Heart right ventricle (tissue), 16 donors: Measurements from ENCODE around the gene TBC1D4. TPM values are rescaled to one million over a fixed set of nuclear protein-coding genes. Genes with fewer than 3 reads are reported as not detected.

Source experiments
- ATAC-seq, 8 donors: fragments of 200-7000 bp; cut with Tn5 transposase; one replicate each; pipeline ENCODE4 v1.9.1; 2020; ENCODE audit warnings: mild to moderate bottlenecking in 8 of 8, moderate library complexity in 8 of 8, moderate number of reproducible peaks in 1 of 8
- DNase-seq, 2 donors: peaks; one replicate each; pipeline ENCODE4 v3.0.0-alpha.2; 2020
- H3K27ac ChIP-seq, 10 donors: fragments of 200-600 bp; sonication (generic) in 2 of 10; one replicate each; pipeline versions ENCODE4 v1.5.0 to v1.8.0; 2020 to 2022; ENCODE audit warnings: mild to moderate bottlenecking in 3 of 10
- H3K27me3 ChIP-seq, 7 donors: fragments of 200-600 bp; one replicate each; pipeline ENCODE4 v1.8.0; 2021 to 2022; ENCODE audit warnings: mild to moderate bottlenecking in 2 of 7
- H3K36me3 ChIP-seq, 9 donors: fragments of 200-600 bp; sonication (generic) in 1 of 9; one replicate each; pipeline versions ENCODE4 v1.5.0 to v1.8.0; 2020 to 2022; ENCODE audit warnings: mild to moderate bottlenecking in 2 of 9
- H3K4me1 ChIP-seq, 9 donors: fragments of 200-600 bp; sonication (generic) in 1 of 9; one replicate each; pipeline versions ENCODE4 v1.5.0 to v1.8.0; 2020 to 2022; ENCODE audit warnings: mild to moderate bottlenecking in 4 of 9
- H3K4me3 ChIP-seq, 10 donors: fragments of 200-600 bp; sonication (generic) in 2 of 10; one replicate each; pipeline versions ENCODE4 v1.5.0 to v1.8.0; 2020 to 2022; ENCODE audit warnings: mild to moderate bottlenecking in 7 of 10, moderate library complexity in 2 of 10
- H3K9me3 ChIP-seq, 11 donors: fragments of 200-600 bp in 10 of 11; sonication (generic) in 2 of 11; one replicate each; pipeline versions ENCODE4 v1.5.0 to v1.8.0; 2013 to 2022; ENCODE audit warnings: mild to moderate bottlenecking in 2 of 11, control low read depth in 1 of 11, moderate library complexity in 1 of 11
- CTCF ChIP-seq, 9 donors: fragments of 200-600 bp; sonication (generic) in 2 of 9; IDR thresholded peaks; one replicate each; pipeline versions ENCODE4 v1.5.0 to v1.8.0; 2021 to 2022; ENCODE audit warnings: antibody characterized with exemption in 9 of 9, mild to moderate bottlenecking in 5 of 9, moderate library complexity in 1 of 9
- WGBS, 2 donors: extraction: QIAGEN DNeasy Blood & Tissue Kit; methylation state at CpG; one replicate each; pipeline ENCODE4 v1.1.7; 2013; ENCODE audit warnings: inconsistent platforms in 1 of 2; 5-methylcytosine and 5-hydroxymethylcytosine counted together
- intact Hi-C, 10 donors: fragments of 100-400 bp; cut with DNase I; formaldehyde crosslinking; loops; one replicate each; pipeline versions ENCODE4 v1.11.1 to v1.14.2; 2022
- polyA plus RNA-seq, 2 donors: library from polyadenylated mRNA; stranded (reverse); fragments of 200-250 nt; gene quantifications; one replicate each; pipeline ENCODE4 v1.2.3, GENCODE V29; 2013
- total RNA-seq, 10 donors: library from RNA; stranded (reverse); fragmentation: NEBNext Ultra II Directional in 3 of 10; extraction: Animal tissue kit (Norgen Biotek cat#: 25700) in 3 of 10; gene quantifications; one replicate each; pipeline versions ENCODE4 v1.2.1 to v1.2.4, GENCODE V29; 2021 to 2023
- donor health status: Arrhythmogenic right ventricular cardiomyopathy.
- donor health status: ischemic (EF 13 %, LVEDD 7.1; RV severe dilation, severe dysfunction).
- donor health status: healthy with polysubstance abuse.
- donor health status: DM: no; HTN: yes; CAD: no.
- donor health status: DM: no; HTN: no; CAD: no.
- donor health status: ischemic (EF 25% LVEDD 6.9; RV normal size, moderate dysfunction).
- donor health status: ischemic (EF 25% LVEDD 5.7; RV mildly dilated, moderate dysfunction).
- donor health status: healthy.
- donor health status: DM: yes; HTN: yes; CAD: no.
- donor health status: Ischemic cardiomyopathy.
- donor health status: ischemic (EF 35%, LVEDD 5.7; RV mildly dilated, moderate dysfunction).
- donor health status: nonischemic (EF 11% LVEDD 7.7; RV severe dilation, severe dysfunction).
- donor health status: DM: yes; HTN: yes; CAD: no.
- donor health status: PGD.
- donor health status: ischemic (EF 29% LVEDD 5.4; RV normal size, mild dysfunction).
- donor health status: nonischemic (EF 23%, LVEDD 6.1; RV moderate dilation, normal function).

Gene TBC1D4
- total and polyA plus RNA-seq, 12 donors, result 10.1 to 124 (median 93.5) TPM

- H3K4me3 ChIP-seq, result no peak overlapping the region
- no peak for TF ChIP-seq CTCF (IDR thresholded peaks at IDR 0.05)
- peaks cover 0 to 32% (median 7%) of the 10 kb centered on the region in 9 donors for H3K4me1 ChIP-seq
- peaks cover 0 to 54% (median 6%) of the 10 kb centered on the region in 9 donors for H3K36me3 ChIP-seq
- no peak overlapping the region for H3K27ac ChIP-seq
- no peak for ATAC-seq
- intact Hi-C loops, result loop anchor here in 1 of 10 donors (10.0 kb wide), 1 partner anchor 185 kb away; the partner anchor contains the start of gene TBC1D4
- WGBS, 2 donors, result 70 to 84% methylated on average over 4 of the region's 4 CpGs
- no peak for DNase-seq
- H3K9me3 ChIP-seq, result no peaks in the 10 kb centered on the region
- H3K27me3 ChIP-seq, result no peaks in the 10 kb centered on the region
Measured at GRCh38 chr13:75299913-75300862, 181.8 kb downstream of the TBC1D4 start.

DNA sequence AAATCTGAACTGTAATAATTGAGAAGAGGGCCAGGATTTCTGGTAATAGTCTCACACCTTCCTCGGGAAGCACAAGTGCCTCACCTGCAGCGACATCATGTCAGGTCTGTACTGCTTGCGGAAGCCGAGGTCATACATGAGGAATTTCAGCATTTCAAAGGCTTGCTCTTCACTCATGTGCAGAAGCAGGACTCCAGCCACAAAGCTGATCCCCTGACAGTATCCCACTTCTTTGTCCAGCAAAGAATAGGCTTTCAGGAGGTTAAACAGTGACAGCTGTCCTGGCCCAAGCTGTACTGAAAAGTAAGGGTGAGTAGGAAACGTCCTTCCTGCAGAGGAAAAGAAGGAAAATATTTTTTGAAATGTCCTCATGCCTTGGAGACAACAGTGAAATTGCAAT, 182.7 kb downstream of the TBC1D4 start:
- H3K4me3 ChIP-seq, result no peak overlapping the region
- 75 to 76% methylated on average over 5 of the region's 5 CpGs for WGBS, 2 donors
- no peak overlapping the region for H3K27ac ChIP-seq
- H3K4me1 ChIP-seq, result peaks cover 0 to 24% (median 0%) of the 10 kb centered on the region in 9 donors
- H3K27me3 ChIP-seq, result no peaks in the 10 kb centered on the region
- no peak for TF ChIP-seq CTCF (IDR thresholded peaks at IDR 0.05)
- H3K9me3 ChIP-seq, result no peaks in the 10 kb centered on the region
- ATAC-seq, result peak in 1 of 8 donors; percentile 19
- intact Hi-C loops, result no loop called here
- peaks cover 0 to 64% (median 11%) of the 10 kb centered on the region in 9 donors for H3K36me3 ChIP-seq
- DNase-seq, result no peak

- 40 to 74% methylated on average over 1 of the region's 1 CpG for WGBS, 2 donors
Measured at GRCh38 chr13:75296641-75297040, 185.3 kb downstream of the TBC1D4 start.

More at GRCh38 chr13:75296641-75297040, 185.3 kb downstream of the TBC1D4 start:
- ATAC-seq, result no peak
- Histone ChIP-seq H3K36me3 (peaks cover 0 to 69% (median 11%) of the 10 kb centered on the region in 9 donors), H3K27me3 (no peaks in the 10 kb centered on the region), H3K4me1 (peaks cover 0 to 13% (median 0%) of the 10 kb centered on the region in 9 donors), H3K27ac (no peak overlapping the region), H3K4me3 (no peak overlapping the region), H3K9me3 (no peaks in the 10 kb centered on the region)
- TF ChIP-seq CTCF (IDR thresholded peaks at IDR 0.05), result no peak
- intact Hi-C loops, result no loop called here
- DNase-seq, result no peak
